Ishikawa (cell line): ENCODE data around the gene LLGL2.

Source experiments
- EP300 ChIP-seq: IDR thresholded peaks from 2 replicates; pipeline ENCODE4 v1.6.1; 2012; ENCODE audit warnings: borderline replicate concordance
- FOXM1 ChIP-seq: IDR thresholded peaks from 2 replicates; pipeline ENCODE4 v1.6.1; 2012; ENCODE audit warnings: low read depth, borderline replicate concordance
- MAX ChIP-seq: IDR thresholded peaks from 2 replicates; pipeline ENCODE4 v1.6.1; 2012
- RAD21 ChIP-seq: IDR thresholded peaks from 2 replicates; pipeline ENCODE4 v1.6.1; 2012; ENCODE audit warnings: low read depth
- REST ChIP-seq: IDR thresholded peaks from 2 replicates; pipeline ENCODE4 v1.6.1; 2012; ENCODE audit warnings: low read depth, mild to moderate bottlenecking
- TCF12 ChIP-seq: IDR thresholded peaks from 2 replicates; pipeline ENCODE4 v1.6.1; 2012; ENCODE audit warnings: low read depth
- ZBTB7A ChIP-seq: IDR thresholded peaks from 2 replicates; pipeline ENCODE4 v1.6.1; 2012; ENCODE audit warnings: low read depth

GRCh38 chr17:75491680-75492079 is 33.8 kb upstream of the LLGL2 start:
- TF ChIP-seq EP300 (no peak), REST (no peak), RAD21 (no peak), TCF12 (no peak), MAX (no peak), FOXM1 (no peak), ZBTB7A (no peak)
